ENCODE measurements around the gene FAM222B. TPM values are rescaled to one million over a fixed set of nuclear protein-coding genes. Genes with fewer than 3 reads are reported as not detected.
A peak's percentile ranks its signal among the peaks of the same experiment; 100 is the strongest.

Gene FAM222B
- total RNA-seq, 1 donor from 2014 or later: 15.6 TPM

- Mint-ChIP-seq H3K4me3 (peak overlapping the region; percentile 61), H3K4me1 (peaks cover 84% of the 10 kb centered on the region), H3K9me3 (no peaks in the 10 kb centered on the region), H3K27me3 (no peaks in the 10 kb centered on the region), H3K36me3 (ENCODE audit: low read depth) (peaks cover 58% of the 10 kb centered on the region), H3K27ac (peak overlapping the region; percentile 72)
- POLR2A ChIA-PET: interaction anchor here (1.6 to 3.2 kb wide), 3 partner anchors 8 to 163 kb away, joined by 12 to 22 read pairs (median 15); partner anchors contain the start of genes FLOT2 and TLCD1
- CTCF ChIA-PET: interaction anchor here (1.1 kb wide), 1 partner anchor 9 kb away, joined by 4 read pairs; the partner anchor contains the start of gene FLOT2
- intact Hi-C loops (cut with micrococcal nuclease): loop anchor here (1.0 to 2.0 kb wide), 3 partner anchors 8 to 18 kb away; partner anchors contain the start of genes DHRS13 and FLOT2
- DNase-seq: no peak
- no peak for TF ChIP-seq CTCF (IDR thresholded peaks at IDR 0.05)
- ATAC-seq (ENCODE audit: low read depth): peak; percentile 17
Measured at GRCh38 chr17:28888832-28889231, 46.2 kb upstream of the FAM222B start.

GRCh38 chr17:28887871-28888471 is 45.4 kb upstream of the FAM222B start:
- ATAC-seq (ENCODE audit: low read depth): peak; percentile 86
- H3K4me3 Mint-ChIP-seq: peak overlapping the region; percentile 53
- peak overlapping the region; percentile 72 for H3K27ac Mint-ChIP-seq
- no peak for DNase-seq
- peaks cover 76% of the 10 kb centered on the region for H3K4me1 Mint-ChIP-seq
- peaks cover 61% of the 10 kb centered on the region for H3K36me3 Mint-ChIP-seq (ENCODE audit: low read depth)
- POLR2A ChIA-PET: interaction anchor here (0.6 to 3.2 kb wide), 8 partner anchors 9 to 162 kb away, joined by 3 to 22 read pairs (median 8); partner anchors contain the start of genes DHRS13, FAM222B, FLOT2 and TLCD1
- intact Hi-C loops (cut with micrococcal nuclease): loop anchor here (1.0 to 2.0 kb wide), 3 partner anchors 9 to 17 kb away; partner anchors contain the start of genes DHRS13 and FLOT2
- no peak for TF ChIP-seq CTCF (IDR thresholded peaks at IDR 0.05)
- no peaks in the 10 kb centered on the region for H3K27me3 Mint-ChIP-seq
- H3K9me3 Mint-ChIP-seq: no peaks in the 10 kb centered on the region
- CTCF ChIA-PET: interaction anchor here (0.8 to 1.2 kb wide), 3 partner anchors 10 to 124 kb away, joined by 4 to 7 read pairs (median 7); partner anchors contain the start of genes DHRS13 and FLOT2

DNA sequence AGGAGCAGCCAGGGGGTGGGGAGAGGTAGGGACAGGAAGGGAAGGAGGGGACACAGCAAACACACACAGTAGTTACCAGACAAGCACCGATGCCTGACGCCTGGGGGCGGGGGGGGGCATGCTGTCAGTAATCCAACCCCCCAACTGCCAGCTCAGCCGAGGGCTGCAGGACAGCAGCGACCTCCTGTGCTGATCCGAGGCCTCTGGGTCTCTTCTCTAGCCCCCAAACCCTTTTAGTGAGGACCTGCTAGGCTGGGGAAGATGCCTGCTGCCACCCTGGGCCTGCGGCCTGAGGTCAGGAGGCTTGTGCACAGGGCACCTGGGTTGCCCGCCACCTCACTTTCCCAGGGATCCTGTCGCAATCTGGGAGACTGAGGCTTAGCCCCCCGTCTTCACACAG is 43.4 kb upstream of the FAM222B start:
- ATAC-seq (ENCODE audit: low read depth): no peak
- no peak for DNase-seq
- no peak for TF ChIP-seq CTCF (IDR thresholded peaks at IDR 0.05)
- H3K36me3 Mint-ChIP-seq (ENCODE audit: low read depth): peaks cover 67% of the 10 kb centered on the region
- H3K4me1 Mint-ChIP-seq: peaks cover 56% of the 10 kb centered on the region
- intact Hi-C loops (cut with micrococcal nuclease): no loop called here
- ChIA-PET POLR2A (interaction anchor here (1.4 kb wide), 1 partner anchor 8 kb away, joined by 7 read pairs; no protein-coding TSS in a partner anchor), CTCF (no interaction called here)
- H3K4me3 Mint-ChIP-seq: no peak overlapping the region
- H3K27me3 Mint-ChIP-seq: no peaks in the 10 kb centered on the region
- no peaks in the 10 kb centered on the region for H3K9me3 Mint-ChIP-seq
- H3K27ac Mint-ChIP-seq: no peak overlapping the region

DNA sequence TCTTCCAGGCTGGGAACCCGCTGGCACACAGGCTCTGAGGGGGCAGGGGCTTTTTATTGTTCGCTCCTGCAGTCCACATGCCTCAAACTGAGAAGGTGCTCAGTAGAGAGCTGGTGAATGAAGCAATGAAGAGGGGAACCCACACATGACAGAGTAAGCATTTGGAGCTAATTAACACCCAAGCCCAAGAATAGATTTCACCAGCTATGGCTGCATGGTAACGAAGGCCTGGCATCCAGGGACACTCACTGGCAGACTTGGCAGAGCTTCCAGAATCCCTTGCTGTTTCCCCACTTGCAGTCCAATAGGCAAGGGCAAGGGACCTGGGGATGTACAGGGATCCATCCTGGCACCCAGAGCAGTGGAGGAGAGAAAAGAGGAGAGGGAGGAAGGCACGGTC is 42.8 kb upstream of the FAM222B start:
- no peak for ATAC-seq (ENCODE audit: low read depth)
- intact Hi-C loops (cut with micrococcal nuclease): no loop called here
- DNase-seq: no peak
- peaks cover 52% of the 10 kb centered on the region for H3K4me1 Mint-ChIP-seq
- no peaks in the 10 kb centered on the region for H3K27me3 Mint-ChIP-seq
- H3K27ac Mint-ChIP-seq: no peak overlapping the region
- POLR2A ChIA-PET: interaction anchor here (1.4 kb wide), 1 partner anchor 8 kb away, joined by 7 read pairs; no protein-coding TSS in a partner anchor
- CTCF ChIA-PET: no interaction called here
- H3K4me3 Mint-ChIP-seq: no peak overlapping the region
- no peak for TF ChIP-seq CTCF (IDR thresholded peaks at IDR 0.05)
- no peaks in the 10 kb centered on the region for H3K9me3 Mint-ChIP-seq
- peaks cover 71% of the 10 kb centered on the region for H3K36me3 Mint-ChIP-seq (ENCODE audit: low read depth)

DNA sequence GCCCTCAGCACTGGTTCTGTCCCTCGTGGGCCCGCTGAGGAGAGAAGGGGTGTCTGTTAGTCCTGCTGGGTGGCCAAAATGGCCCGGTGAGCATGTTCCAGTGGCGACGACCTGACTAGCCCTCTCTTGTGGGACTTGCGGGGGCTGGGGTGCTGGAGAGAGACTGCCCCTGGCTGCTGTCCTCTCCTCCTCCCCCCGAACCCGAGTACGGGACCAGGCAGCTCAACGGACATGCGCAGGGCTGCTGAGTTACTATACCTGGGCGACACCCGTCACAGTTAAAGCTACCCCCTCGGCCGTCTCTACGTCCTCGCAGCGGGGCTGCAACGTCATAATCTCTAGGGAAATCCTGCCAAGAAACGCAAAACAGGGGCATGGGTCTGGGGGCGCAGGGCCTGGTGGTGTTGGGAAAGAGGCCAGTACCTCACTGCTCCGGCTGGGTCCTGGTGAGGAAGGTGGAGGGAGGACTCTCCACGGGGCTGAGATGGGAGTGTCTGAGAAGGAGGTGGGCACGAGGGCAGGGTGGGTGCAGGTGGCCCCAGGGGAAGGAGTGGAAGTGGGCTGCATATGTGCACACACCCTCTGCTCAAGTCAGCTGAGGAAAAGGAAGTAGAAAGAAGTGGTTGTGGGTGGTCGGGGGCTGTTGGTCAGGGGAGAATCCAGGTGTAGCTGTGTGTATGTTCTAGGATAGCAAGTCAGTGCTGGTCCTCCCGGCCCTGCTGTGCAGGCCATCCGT is 41.5 kb upstream of the FAM222B start:
- no peak for DNase-seq
- intact Hi-C loops (cut with micrococcal nuclease): no loop called here
- peaks cover 41% of the 10 kb centered on the region for H3K4me1 Mint-ChIP-seq
- ChIA-PET CTCF (no interaction called here), POLR2A (interaction anchor here (0.5 to 1.1 kb wide), 2 partner anchors 8 to 23 kb away, joined by 3 to 6 read pairs; no protein-coding TSS in a partner anchor)
- no peaks in the 10 kb centered on the region for H3K9me3 Mint-ChIP-seq
- no peak for TF ChIP-seq CTCF (IDR thresholded peaks at IDR 0.05)
- H3K4me3 Mint-ChIP-seq: no peak overlapping the region
- no peak overlapping the region for H3K27ac Mint-ChIP-seq
- no peaks in the 10 kb centered on the region for H3K27me3 Mint-ChIP-seq
- ATAC-seq (ENCODE audit: low read depth): no peak
- peaks cover 80% of the 10 kb centered on the region for H3K36me3 Mint-ChIP-seq (ENCODE audit: low read depth)
